ENCODE measurements around the gene FBXW2.
"Not testable (repeated sequence)": the region's sequence is repeated elsewhere in the genome, so short reads cannot be mapped to it uniquely, and the experiment has no call there.

The FBXW2 gene, protein sequence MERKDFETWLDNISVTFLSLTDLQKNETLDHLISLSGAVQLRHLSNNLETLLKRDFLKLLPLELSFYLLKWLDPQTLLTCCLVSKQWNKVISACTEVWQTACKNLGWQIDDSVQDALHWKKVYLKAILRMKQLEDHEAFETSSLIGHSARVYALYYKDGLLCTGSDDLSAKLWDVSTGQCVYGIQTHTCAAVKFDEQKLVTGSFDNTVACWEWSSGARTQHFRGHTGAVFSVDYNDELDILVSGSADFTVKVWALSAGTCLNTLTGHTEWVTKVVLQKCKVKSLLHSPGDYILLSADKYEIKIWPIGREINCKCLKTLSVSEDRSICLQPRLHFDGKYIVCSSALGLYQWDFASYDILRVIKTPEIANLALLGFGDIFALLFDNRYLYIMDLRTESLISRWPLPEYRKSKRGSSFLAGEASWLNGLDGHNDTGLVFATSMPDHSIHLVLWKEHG

DNA sequence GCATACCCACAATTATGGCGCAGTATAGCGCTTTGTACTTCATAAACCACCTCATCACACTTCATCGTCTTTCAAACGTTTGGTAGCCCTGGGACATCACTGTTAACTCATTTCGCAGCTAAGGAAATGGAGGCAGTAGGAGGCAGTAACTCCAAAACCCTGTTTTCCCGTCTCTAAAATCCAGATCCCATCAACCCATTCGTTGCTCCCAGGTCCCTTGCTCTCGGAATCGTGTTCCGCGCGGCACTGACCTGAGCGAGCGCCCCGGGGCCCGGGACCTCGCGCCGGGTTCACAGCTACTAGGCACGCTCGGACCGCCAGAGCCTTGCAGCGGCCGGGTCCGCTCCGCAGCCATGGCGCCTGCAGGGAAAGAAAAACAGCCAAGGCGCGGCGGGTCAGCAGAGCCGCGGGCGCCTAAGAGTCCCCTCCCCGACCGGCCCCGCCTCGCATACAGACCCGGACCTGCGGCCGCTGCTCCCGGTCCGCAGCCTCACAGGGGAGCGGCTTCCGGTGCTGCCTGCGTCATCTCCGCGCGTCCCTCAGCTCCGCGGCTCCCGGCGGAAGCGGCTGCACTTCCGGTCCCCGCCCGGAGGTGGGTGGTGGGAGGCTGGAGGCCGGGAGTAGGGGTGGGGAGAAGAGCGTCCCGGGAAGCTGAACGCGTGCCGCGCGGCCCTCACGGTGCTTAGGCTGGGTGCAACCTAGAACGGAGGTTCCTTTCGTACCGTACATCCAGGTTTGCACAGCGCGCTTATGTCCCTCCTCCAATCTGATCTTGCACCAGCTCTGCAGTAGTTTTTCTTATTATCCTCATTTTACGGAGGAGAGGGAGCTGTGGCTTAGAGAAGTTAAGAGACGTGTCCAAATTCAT is at the start of gene FBXW2:
Gene FBXW2 (minus strand): TSS at position 519 of the 868 bp plus-strand sequence. CDS start 5,158 bp downstream, outside the sequence.
- DNase-seq: peak; percentile 97

DNA sequence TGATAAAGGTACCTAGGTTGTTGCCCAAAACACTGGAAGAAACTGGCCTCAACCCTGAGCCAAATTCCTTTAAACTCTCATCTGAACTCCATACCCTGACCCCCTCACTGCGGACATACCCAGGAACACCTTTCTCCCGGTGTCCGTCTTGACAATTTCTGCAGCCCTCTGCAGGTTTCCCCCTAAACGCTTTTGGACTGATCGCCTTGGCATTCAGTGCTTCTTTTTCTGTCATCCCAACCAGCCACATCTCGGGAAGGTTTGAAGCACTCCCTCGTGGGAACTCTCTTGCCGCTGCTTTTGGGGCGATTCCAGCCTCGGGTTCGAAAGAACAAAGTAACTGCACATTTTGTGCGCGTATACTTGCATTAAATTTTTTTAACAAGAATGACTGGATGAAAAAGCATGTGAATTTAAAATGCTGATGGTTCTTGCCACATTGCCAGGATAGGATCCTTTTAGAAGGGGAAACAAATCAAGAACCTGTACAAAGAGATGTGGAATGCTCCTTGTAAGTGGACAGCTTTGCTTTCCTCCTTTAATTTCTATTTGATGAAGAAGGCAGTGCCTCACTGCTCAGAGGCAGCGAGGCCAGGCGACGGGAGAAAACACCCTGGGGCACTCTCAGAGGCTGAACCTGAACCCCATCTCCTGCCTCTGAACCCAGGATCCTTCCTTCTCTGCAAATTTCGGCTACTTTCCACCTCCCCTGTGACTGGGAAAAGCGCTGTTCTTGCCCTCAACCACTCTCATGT is 48.9 kb upstream of the FBXW2 start:
- DNase-seq: peak; percentile 34

DNA sequence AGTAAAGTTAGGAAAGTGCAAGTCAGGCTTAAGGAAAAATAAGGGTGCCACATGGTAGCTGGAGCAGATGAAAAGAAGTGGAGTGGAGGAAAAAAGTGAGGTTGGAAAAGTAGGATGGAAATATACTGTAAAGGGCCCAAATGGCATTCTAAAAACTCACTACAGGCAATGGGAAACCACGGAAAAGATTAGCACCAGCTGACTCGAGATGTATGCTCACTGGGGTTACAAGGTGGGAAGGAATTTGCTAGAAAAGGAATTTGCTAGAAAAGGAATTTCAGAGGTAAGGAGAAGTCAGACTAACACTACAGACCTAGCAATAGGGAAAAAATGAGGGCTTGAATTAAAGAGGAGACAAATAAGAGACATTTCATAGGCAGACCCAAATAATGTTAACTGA is 45.9 kb upstream of the FBXW2 start:
- DNase-seq: no peak

DNA sequence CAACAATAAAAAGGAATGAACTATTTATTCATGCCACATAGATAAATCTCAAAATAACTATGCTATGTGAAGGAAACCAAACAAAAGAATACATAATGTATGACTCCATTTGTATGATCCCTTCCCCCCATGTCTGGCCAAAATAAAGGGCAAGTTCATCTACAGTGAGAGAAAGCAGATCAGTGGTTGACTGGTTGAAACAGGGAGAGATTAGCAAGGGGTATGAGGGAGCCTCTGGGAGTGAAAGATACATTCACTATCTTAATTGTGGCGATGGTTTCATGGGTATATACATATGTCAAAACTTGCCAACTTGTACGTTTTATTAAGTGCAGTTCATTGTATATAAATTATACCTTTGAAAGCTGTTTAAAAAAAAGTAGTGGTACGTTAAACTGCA is 44.7 kb upstream of the FBXW2 start:
- DNase-seq: no peak

DNA sequence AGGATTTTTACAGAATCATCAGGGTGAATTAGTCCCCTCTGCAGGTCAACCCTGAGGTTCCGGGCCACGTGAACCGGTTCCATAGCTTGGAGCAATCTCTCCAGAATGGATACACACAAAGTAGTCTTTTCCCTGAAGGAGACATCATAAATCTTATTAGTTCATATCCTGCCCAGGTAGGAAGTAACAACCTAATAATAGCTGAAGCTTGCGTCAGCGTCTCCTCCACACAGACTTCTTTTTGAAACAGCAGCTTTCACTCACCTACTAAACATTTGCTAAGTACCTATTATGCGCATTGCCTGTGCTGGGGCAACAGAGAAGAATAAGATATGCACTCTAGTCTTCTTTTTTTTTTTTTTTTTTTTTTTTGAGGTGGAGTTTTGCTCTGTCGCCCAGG is 40.1 kb upstream of the FBXW2 start:
- DNase-seq: no peak

DNA sequence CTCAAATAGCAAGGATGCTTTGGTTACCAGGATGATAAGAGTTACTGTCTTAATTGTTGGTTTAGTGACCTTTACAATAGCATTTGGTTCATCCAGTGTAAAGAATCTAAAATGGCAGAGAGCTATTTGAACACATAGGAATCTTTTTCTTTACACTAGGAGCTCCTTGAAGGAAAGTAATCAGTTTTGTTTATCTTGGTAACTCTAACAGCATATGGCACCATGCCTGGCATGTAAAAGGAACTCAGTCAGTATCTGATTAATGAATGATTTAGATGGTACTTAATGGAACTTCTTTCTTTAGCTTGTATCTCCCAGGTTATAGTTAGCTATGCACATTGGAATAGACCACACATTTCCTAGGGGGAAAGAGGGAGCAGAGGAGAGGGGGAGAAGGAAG is 39.6 kb upstream of the FBXW2 start:
- DNase-seq: no peak

DNA sequence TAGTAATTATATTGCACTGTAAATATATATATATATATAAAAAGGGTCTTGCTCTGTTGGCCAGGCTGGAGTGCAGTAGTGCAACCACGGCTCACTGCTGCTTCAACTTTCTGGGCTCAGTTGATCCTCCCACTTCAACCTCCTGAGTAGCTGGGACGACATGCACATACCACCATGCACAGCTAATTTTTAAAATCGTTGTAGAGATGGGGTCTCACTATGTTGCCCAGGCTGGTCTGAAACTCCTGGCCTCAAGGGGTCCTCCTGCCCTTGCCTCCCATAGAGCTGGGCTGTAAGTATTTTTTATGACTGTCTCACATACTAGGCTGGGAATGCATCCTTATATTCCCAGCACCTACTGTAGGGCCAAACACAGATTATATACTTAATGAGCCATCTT is 37.6 kb upstream of the FBXW2 start:
- no peak for DNase-seq

DNA sequence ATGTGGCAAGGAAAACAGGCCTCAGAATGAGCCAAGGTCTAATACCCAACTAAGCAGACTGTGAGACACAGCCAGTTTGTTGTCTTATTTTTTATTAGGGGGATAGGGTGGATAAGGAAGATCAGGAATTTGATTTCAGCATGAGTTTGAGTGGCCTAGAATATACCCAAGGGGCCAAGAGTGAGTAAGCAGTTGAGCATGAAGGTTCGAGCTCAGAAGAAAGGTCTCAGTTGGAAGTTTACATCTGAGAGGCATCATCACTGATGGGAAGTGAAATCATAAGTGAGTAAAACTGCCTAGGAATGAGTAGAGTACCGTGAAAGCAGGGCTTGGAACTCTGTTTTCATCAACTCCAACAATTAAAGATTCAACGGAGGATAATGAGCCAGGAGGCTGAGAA is 36.9 kb upstream of the FBXW2 start:
- no peak for DNase-seq

DNA sequence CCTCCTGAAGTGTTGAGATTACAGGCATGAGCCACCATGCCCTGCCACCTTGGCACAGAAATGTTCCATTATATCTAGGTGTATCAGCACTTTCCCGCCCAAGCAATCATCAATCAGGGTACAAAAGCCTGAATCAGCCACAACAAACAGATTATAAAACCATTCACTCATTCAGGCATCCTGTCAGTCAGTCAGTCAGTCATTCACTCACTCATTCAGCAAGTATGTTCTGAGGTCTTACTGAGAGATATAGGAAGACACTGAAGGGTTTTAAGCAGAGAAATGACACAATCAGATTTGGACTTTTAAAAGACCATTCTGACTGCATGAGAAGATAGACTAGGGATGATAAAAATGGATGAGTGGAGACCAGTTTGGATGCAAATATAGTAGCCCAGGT is 36.4 kb upstream of the FBXW2 start:
- DNase-seq: no peak

DNA sequence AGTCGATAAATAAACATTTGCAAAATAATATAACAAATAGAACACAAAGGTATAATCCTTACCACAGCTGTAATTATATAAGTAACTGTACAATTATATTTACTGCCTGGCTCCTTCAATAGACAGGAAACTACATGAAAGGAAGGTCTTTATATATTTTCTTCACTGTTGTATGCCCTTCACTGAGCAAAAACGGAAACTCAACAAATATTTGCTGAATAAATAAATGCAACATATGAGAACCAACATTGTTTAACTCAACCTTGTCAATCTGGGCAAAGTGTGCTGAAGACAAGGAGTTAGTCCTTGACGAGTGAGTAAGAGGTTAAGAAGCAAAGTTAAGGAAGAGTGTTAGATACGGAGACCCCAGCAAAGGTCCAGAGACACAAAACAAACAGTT is 26.9 kb upstream of the FBXW2 start:
- DNase-seq: no peak

DNA sequence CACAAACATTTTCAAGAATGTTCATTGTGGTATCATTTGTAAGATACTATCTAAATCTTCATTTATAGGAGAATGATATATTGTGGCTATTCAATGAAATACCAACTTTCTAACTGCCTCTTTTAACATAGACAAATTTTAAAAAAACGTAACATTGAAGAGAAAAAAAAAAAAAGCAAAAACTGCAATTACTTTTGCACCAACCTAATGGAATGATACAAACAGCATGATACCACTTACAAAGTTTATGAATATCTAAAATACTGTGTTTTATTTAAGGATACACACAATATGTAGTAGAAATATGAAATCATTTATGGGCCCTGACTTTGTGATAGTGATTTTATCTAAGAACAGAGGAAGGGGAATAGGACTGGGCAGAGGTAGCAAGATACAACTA is 25.4 kb upstream of the FBXW2 start:
- no peak for DNase-seq

DNA sequence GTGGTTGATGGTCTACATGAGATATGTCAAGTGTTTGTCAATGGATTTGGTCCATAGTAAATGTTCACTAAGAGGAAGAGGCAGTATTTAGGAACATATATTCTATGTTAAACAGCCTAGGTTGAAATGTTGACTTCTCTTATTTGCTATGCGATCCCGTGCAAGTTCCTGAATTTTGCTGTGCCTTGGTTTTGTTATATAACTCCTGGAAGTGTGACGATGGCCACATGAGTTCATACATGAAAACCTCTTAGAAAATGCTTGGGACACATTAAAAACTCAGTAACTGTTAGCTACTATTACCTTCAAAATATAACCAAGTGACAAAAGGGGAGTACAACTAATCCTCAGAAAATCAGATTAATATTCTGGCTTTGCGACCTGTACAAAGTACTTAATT is 21.9 kb upstream of the FBXW2 start:
- no peak for DNase-seq

DNA sequence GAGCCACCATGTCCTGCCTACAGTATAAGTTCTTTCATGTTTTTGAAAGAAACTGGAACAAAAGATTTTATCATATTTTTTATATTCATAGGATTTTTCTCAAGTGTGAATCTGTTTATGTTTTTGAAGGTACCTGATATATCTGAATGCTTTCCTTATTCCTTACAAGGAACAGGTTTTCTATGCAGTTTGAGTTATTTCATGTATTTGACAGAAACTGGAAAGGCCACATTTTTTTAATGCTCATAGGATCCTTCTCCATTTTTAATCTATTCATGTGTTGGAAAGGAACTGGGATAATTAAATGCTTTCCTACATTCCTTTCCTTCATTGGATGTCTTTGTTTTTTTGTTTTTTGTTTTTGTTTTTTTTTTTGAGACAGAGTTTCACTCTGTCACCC is 15.7 kb upstream of the FBXW2 start:
- DNase-seq: no peak

DNA sequence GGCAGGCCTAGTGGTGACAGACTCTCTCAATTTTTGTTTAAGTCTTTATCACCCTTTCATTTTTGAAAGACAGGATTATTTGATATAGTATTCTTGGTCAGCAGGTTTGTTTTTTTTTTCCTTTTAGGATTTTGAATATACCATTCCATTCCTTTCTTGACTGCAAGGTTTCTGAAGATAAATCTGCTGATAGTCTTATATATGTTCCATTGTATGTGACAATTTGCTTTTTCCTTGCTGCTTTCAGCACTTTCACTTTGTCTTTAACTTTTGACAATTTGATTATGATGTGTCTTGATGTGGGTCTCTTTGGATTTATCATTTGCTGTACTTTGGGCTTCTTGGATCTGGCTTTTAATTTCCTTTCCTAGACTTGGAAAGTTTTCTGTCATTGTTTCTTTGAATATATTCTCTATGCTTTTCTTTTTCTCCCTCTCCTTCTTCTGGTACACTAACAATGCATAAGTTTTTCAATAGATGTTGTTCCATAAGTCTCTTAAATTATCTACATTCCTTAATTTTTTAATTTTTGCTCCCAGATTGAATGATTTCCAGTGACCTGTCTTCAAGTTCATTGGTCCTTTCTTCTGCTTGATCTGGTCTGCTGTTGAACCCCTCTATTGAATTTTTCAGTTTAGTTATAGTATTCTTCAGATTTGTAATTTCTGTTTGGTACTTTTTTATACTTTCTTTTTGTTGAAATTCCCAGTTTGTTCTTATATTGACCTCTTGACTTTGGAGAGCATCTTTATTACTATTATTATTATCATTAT is 14.6 kb upstream of the FBXW2 start:
- no peak for DNase-seq

DNA sequence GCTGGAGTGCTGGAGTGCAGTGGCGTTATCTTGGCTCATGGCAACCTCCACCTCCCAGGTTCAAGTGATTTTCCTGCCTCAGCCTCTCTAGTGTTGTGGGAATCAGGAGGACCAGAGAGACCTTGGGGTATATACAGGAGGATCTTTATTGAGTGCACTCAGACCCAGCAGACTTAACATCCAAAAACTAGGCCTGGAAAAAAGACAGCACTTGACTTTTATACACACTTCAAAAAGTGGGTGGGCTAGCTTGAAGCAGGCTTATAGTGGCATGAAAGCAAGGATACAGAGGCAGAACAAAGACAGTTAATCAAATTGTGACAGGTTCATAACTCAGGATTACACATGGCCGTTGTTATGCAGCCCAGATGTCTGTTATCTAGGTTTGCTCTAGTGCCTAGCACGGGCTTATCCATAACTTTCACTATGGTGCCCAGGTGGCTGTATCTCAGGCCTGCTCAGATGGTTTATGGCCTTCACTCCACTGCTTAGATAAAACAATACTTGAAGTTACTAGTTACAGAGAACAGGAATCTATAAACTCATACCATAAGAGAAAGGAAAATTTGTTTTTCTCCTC is 11.7 kb upstream of the FBXW2 start:
- not testable (repeated sequence) for DNase-seq

DNA sequence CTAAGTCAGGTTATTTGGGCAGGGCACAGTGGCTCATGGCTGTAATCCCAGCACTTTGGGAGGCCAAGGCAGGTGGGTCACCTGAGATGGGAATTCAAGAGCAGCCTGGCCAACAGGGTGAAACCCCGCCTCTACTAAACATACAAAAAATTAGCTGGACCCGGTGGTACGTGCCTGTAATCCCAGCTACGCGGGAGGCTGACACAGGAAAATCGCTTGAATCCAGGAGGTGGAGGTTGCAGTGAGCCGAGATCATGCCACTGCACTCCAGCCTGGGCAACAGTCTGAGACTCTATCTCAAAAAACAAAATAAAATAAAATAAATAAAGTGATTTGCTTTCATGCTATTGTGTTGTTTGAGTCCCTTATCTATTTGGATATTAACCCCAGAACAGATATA is 8.2 kb upstream of the FBXW2 start:
- no peak for DNase-seq

DNA sequence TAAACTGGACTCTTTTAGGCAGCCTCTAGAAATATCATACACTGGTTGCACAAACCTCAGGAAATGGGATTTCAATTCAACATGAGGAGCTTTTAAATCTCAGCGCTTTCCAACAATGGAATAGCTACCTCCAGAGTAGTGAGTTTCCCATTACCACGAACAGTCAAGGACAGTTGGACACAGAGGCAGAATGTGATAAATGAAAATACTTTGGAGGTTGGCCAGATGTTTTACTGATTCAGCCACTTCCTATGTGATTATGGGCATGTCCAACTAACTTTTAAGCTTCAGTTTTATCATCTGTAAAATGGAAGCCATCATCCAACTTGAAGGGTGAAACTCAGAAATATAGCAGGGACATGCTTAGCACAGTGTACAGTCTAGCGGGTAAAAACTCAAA is 2.1 kb downstream of the FBXW2 start:
- no peak for DNase-seq

DNA sequence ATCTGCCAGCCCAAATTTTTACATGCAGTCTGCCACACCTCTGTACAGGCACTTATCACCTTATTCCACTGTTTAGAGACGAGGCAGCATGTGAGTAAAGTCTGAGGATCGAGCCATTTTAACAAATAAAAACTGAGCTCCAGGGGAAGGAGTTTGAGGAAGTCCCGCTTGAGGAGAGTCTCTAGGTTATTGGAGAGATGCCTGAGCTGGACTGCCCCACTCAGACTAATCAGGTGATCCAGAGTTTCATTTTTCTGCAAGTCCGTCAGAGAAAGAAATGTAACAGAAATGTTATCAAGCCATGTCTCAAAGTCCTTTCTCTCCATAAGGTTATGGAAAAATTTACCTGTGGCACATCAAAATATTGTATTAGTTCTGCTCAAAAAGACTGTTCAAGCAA is 5.3 kb downstream of the FBXW2 start:
- no peak for DNase-seq

DNA sequence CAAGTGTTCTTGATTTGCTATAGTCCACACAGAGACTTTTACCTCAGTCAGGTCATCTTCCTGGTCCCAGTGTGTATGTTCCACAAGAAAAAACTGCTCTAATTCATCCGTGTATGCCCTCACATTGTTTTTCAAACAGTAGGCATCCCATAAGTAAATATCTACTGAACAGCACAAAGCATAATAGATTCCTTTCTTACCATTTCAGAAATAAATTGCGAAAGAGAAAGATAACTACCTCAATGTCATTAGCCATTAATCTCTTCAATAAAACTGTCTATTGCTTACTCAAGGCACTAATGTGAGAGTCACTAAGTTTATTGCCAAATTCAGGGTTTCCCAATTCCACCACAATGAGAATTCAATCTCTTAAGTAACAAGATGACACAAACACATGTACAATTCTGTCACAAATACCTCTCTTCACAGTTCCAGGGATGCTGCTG is 9.6 kb downstream of the FBXW2 start:
- no peak for DNase-seq

DNA sequence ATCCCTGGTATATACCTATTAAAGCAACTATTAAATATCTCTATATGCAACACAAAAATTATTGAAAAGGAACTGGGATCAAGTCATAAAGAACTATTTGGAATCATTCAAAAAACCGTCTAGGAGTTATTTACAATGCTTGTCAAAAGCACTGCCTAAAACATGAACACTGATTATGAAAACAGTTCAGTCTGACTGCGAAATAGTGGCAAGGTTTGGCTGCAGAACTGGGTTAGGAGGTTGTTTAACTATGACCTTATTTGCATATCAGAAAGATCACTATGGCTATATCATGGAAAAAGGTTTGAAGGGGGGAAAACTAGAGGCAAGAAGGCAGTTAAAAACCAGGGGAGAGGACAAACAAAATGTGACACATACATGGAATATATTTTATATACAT is 12.0 kb downstream of the FBXW2 start:
- DNase-seq: no peak

DNA sequence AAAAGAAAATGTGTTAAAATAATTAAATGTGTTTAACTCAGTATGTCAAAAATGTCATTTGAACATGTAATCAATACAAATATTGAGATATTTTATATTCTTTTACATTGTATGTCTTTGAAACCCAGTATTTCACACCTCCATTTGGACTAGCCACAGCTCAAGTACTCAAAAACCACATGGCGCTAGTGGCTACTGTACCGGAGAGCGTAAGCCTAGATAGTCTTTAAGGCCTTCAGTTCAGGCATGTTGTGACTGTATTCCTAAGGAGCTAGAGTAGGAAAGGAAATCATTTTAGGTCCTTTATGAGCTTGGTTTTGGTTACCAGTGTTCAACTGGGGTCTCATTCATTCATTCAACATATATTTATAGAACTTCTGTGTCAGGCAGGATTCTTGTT is 12.8 kb downstream of the FBXW2 start:
- DNase-seq: no peak

DNA sequence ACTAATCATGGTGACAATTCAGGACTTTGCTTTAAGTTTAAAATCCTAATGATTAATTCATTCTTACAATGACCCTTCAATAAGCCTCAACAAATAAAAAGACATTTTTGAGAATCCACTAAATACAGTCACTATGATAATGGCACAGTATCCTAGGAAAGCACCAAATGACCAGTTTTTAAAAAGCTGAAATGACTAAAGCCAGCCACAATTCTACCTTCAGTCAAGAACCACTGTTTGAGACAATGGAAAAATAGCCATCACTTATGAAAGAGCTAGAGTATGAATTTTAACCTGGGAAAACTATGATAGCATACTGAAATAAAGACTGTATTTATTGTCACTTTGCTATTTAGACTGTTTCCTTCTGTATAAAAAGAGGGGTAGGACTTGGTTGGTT is 14.0 kb downstream of the FBXW2 start:
- DNase-seq: no peak
